IMR-90 (cell line): ENCODE data around the gene PCDHA1. TPM values are rescaled to one million over a fixed set of nuclear protein-coding genes. Genes with fewer than 3 reads are reported as not detected.

ENCODE experiments used
- ATAC-seq: fragments of 200-7000 bp; cut with Tn5 transposase; 2 replicates; pipeline ENCODE4 v1.9.1; 2020; ENCODE audit warnings: low read depth, mild to moderate bottlenecking, moderate library complexity
- BruUV-seq: library from RNA; stranded (reverse); fragments of 400-500 nt; replicated peaks from 2 replicates; lab custom pipeline; 2021; lab: Mats Ljungman, UMichigan
- CTCF ChIA-PET: fragments of 300-600 bp; formaldehyde crosslinking; extraction: SDS; loops from one replicate; lab custom pipeline; 2021; ENCODE audit warnings: antibody characterized with exemption; lab: Yijun Ruan, JAX
- POLR2A ChIA-PET: fragments of 300-600 bp; sonication (Branson Sonifier 250); formaldehyde crosslinking; loops from one replicate; lab custom pipeline; 2022; ENCODE audit warnings: antibody characterized with exemption; ENCODE audit not compliant: unreplicated experiment; lab: Charles Lee
- DNase-seq: peaks from one replicate; pipeline ENCODE4 v3.0.0; 2013
- H2AFZ ChIP-seq: replicated peaks from 2 replicates; pipeline ENCODE3; 2013; ENCODE audit warnings: low read length, mild to moderate bottlenecking; ENCODE audit not compliant: poor library complexity
- H2AK5ac ChIP-seq: 2 replicates; pipeline ENCODE4 v1.6.1; 2013; ENCODE audit warnings: low read depth, low read length, inconsistent platforms
- H2AK9ac ChIP-seq: replicated peaks from 2 replicates; pipeline ENCODE3; 2013; ENCODE audit warnings: mild to moderate bottlenecking, low read depth, low read length, moderate library complexity; ENCODE audit not compliant: poor library complexity
- H2BK120ac ChIP-seq: 2 replicates; pipeline ENCODE4 v1.6.1; 2013; ENCODE audit warnings: low read depth, low read length, inconsistent platforms
- H2BK15ac ChIP-seq: 3 replicates; pipeline ENCODE4 v1.6.1; 2013; ENCODE audit warnings: low read depth, low read length, inconsistent platforms
- H2BK20ac ChIP-seq: 2 replicates; pipeline ENCODE4 v1.6.1; 2013; ENCODE audit warnings: low read depth, mild to moderate bottlenecking, inconsistent platforms, low read length, moderate library complexity
- H2BK5ac ChIP-seq: 2 replicates; pipeline ENCODE4 v1.6.1; 2013; ENCODE audit warnings: mild to moderate bottlenecking, low read depth, low read length, inconsistent platforms; ENCODE audit not compliant: poor library complexity, severe bottlenecking
- H3K14ac ChIP-seq: replicated peaks from 2 replicates; pipeline ENCODE4 v1.6.1; 2013; ENCODE audit warnings: low read depth, low read length, inconsistent platforms
- H3K18ac ChIP-seq: 2 replicates; pipeline ENCODE4 v1.6.1; 2013; ENCODE audit warnings: low read depth, low read length, control low read depth
- H3K23ac ChIP-seq: 2 replicates; pipeline ENCODE4 v1.6.1; 2013; ENCODE audit warnings: low read depth, low read length, inconsistent platforms
- H3K27ac ChIP-seq: 2 replicates; pipeline ENCODE4 v1.5.1; 2013; ENCODE audit warnings: mild to moderate bottlenecking, control low read depth, low read length; ENCODE audit not compliant: insufficient read depth
- H3K27me3 ChIP-seq: 2 replicates; pipeline ENCODE4 v1.6.1; 2013; ENCODE audit warnings: low read length; ENCODE audit not compliant: control insufficient read depth, insufficient read depth
- H3K36me3 ChIP-seq: 2 replicates; pipeline ENCODE4 v1.6.1; 2013; ENCODE audit warnings: low read length, mixed read lengths; ENCODE audit not compliant: control insufficient read depth, insufficient read depth
- H3K4ac ChIP-seq: 2 replicates; pipeline ENCODE4 v1.6.1; 2013; ENCODE audit warnings: low read depth, low read length, inconsistent platforms
- H3K4me1 ChIP-seq: 2 replicates; pipeline ENCODE4 v1.6.1; 2013; ENCODE audit warnings: low read length, mixed read lengths; ENCODE audit not compliant: control insufficient read depth, insufficient read depth
- H3K4me2 ChIP-seq: 2 replicates; pipeline ENCODE4 v1.6.1; 2013; ENCODE audit warnings: low read depth, mild to moderate bottlenecking, control low read depth, low read length, moderate library complexity
- H3K4me3 ChIP-seq: 2 replicates; pipeline ENCODE4 v1.5.1; 2013; ENCODE audit warnings: low read depth, mild to moderate bottlenecking, control low read depth, low read length, moderate library complexity; ENCODE audit not compliant: insufficient read depth
- H3K56ac ChIP-seq: 2 replicates; pipeline ENCODE4 v1.6.1; 2013; ENCODE audit warnings: low read length, inconsistent platforms; ENCODE audit not compliant: insufficient read depth; ENCODE audit errors: extremely low read depth
- H3K79me1 ChIP-seq, 2 experiments: 2 replicates each; pipeline ENCODE4 v1.6.1; 2013; ENCODE audit warnings: low read length in 2 of 2, inconsistent platforms in 1 of 2, low read depth in 1 of 2
- H3K9ac ChIP-seq: 2 replicates; pipeline ENCODE4 v1.6.1; 2013; ENCODE audit warnings: low read depth, low read length, control low read depth
- H3K9me1 ChIP-seq: 2 replicates; pipeline ENCODE4 v1.6.1; 2013; ENCODE audit warnings: low read length, inconsistent platforms; ENCODE audit not compliant: insufficient read depth
- H3K9me3 ChIP-seq: 2 replicates; pipeline ENCODE4 v1.6.1; 2013; ENCODE audit warnings: low read length; ENCODE audit not compliant: control insufficient read depth, insufficient read depth
- H4K20me1 ChIP-seq: 2 replicates; pipeline ENCODE4 v1.6.1; 2013; ENCODE audit warnings: low read length, inconsistent platforms; ENCODE audit not compliant: insufficient read depth
- H4K5ac ChIP-seq: 2 replicates; pipeline ENCODE4 v1.6.1; 2013; ENCODE audit warnings: mild to moderate bottlenecking, low read depth, low read length, control low read depth
- H4K8ac ChIP-seq, 2 experiments: 2 replicates each; pipeline ENCODE4 v1.6.1; 2013; ENCODE audit warnings: low read depth in 2 of 2, low read length in 2 of 2, control low read depth in 1 of 2, inconsistent platforms in 1 of 2
- H4K91ac ChIP-seq: 2 replicates; pipeline ENCODE4 v1.6.1; 2013; ENCODE audit warnings: low read depth, low read length, inconsistent platforms; ENCODE audit not compliant: insufficient read depth
- BHLHE40 ChIP-seq: fragments of 150-350 bp; IDR thresholded peaks from 2 replicates; pipeline ENCODE4 v1.6.1; 2016; ENCODE audit warnings: mild to moderate bottlenecking, low read depth, low read length
- CHD1 ChIP-seq: IDR thresholded peaks from 2 replicates; pipeline ENCODE4 v1.6.1; 2012; ENCODE audit warnings: low read depth, low read length, improper control_type of control experiment
- CTCF ChIP-seq: conservative IDR thresholded peaks from 2 replicates; pipeline ENCODE4 v1.5.1; 2012; ENCODE audit warnings: mild to moderate bottlenecking, low read depth, low read length, improper control_type of control experiment
- POLR2A ChIP-seq: IDR thresholded peaks from 2 replicates; pipeline ENCODE4 v1.6.1; 2012; ENCODE audit warnings: mild to moderate bottlenecking, low read depth, low read length
- RCOR1 ChIP-seq: IDR thresholded peaks from 2 replicates; pipeline ENCODE4 v1.6.1; 2012; ENCODE audit warnings: mild to moderate bottlenecking, low read length, improper control_type of control experiment; ENCODE audit not compliant: insufficient replicate concordance
- RFX5 ChIP-seq: IDR thresholded peaks from 2 replicates; pipeline ENCODE4 v1.8.0; 2012; ENCODE audit warnings: low read depth, mild to moderate bottlenecking, low read length, moderate library complexity
- SMC3 ChIP-seq: fragments of 150-350 bp; IDR thresholded peaks from 2 replicates; pipeline ENCODE4 v1.6.1; 2016; ENCODE audit warnings: low read depth, mild to moderate bottlenecking, antibody characterized with exemption, low read length, moderate library complexity
- WGBS, 2 experiments: methylation state at CpG; one replicate each; pipeline versions ENCODE4 v1.1.5 to v1.1.7; 2013; ENCODE audit warnings: missing lambda C conversion rate in 2 of 2; ENCODE audit not compliant: insufficient read length in 1 of 2; ENCODE audit errors: extremely low coverage in 2 of 2; 5-methylcytosine and 5-hydroxymethylcytosine counted together
- dilution Hi-C: fragments of 300-500 bp; cut with HindIII; formaldehyde crosslinking; loops from one replicate; pipeline ENCODE4 v1.14.3; 2018; ENCODE audit warnings: low sequenced_read_pairs; ENCODE audit not compliant: unreplicated experiment
- in situ Hi-C: fragments of 300-500 bp; cut with MboI; formaldehyde crosslinking; loops from 3 replicates; pipeline ENCODE4 v1.14.3; 2019; ENCODE audit warnings: low sequenced_read_pairs, inconsistent platforms, mixed read lengths
- intact Hi-C: fragments of 100-400 bp; cut with micrococcal nuclease; formaldehyde crosslinking; loops from 2 replicates; pipeline ENCODE4 v1.10.0; 2022
- polyA plus RNA-seq, 3 experiments: library from polyadenylated mRNA; depleted of rRNA; stranded (reverse); fragments of >200 nt; gene quantifications; 2 replicates each; pipeline ENCODE4 v1.2.3, GENCODE V29; 2012; ENCODE audit warnings: low replicate concordance in 1 of 3
- total RNA-seq: library from RNA; depleted of rRNA; stranded (reverse); fragments of >200 nt; gene quantifications from 2 replicates; pipeline ENCODE4 v1.2.3, GENCODE V29; 2012

PCDHA1 gene
- total and polyA plus RNA-seq, 2 of the 4 experiments (the other 2 are of a cell fraction) = under 0.01 to 0.05 TPM

GRCh38 chr5:140827704-140828361, 41.9 kb downstream of the PCDHA1 start, which contains the start of gene PCDHA6:
Gene PCDHA6, plus strand, starts transcription at chr5:140827960. Its CDS starts 132 bp downstream, at chr5:140828092.
- in situ Hi-C loops (no loop called here), dilution Hi-C loops (no loop called here), intact Hi-C loops (no loop called here)
- Histone ChIP-seq H3K27me3 (no peaks in the 10 kb centered on the region), H2AFZ (no peak within 1 kb of the TSS), H2AK9ac (no peak within 1 kb of the TSS), H3K36me3 (no peaks in the 10 kb centered on the region), H2BK15ac (no peak within 1 kb of the TSS), H2BK120ac (no peak within 1 kb of the TSS), H4K8ac (no peak within 1 kb of the TSS), H4K91ac (no peak within 1 kb of the TSS), H4K20me1 (no peaks in the 10 kb centered on the region), H3K4me2 (no peak within 1 kb of the TSS), H3K4me3 (no peak within 1 kb of the TSS), H3K14ac (no peak within 1 kb of the TSS), H3K9me3 (peaks cover 13% of the 10 kb centered on the region), H4K5ac (no peak within 1 kb of the TSS), H3K23ac (no peak within 1 kb of the TSS), H3K27ac (no peak within 1 kb of the TSS), H3K4ac (no peak within 1 kb of the TSS), H2BK20ac (no peak within 1 kb of the TSS), H3K9ac (no peak within 1 kb of the TSS), H2BK5ac (no peak within 1 kb of the TSS), H3K79me1 (no peaks in the 10 kb centered on the region), H2AK5ac (no peak within 1 kb of the TSS), H3K9me1 (no peaks in the 10 kb centered on the region), H3K56ac (no peak within 1 kb of the TSS), H3K18ac (no peak within 1 kb of the TSS), H3K4me1 (no peaks in the 10 kb centered on the region)
- ATAC-seq (no peak), DNase-seq (no peak)
- BruUV-seq = no TSS peak
- 20% methylated on average over 3 of the region's 27 CpGs; no CpG with 5 or more reads in 1 of the 2 experiments for WGBS, 2 experiments
- ChIA-PET CTCF (no interaction called here), POLR2A (no interaction called here)
- TF ChIP-seq CTCF = no peak
- TF ChIP-seq RFX5 = no peak
- TF ChIP-seq RCOR1 = no peak
- no peak for TF ChIP-seq SMC3
- TF ChIP-seq POLR2A = no peak
- no peak for TF ChIP-seq BHLHE40
- TF ChIP-seq CHD1 = no peak
